Breast epithelium (tissue), 4 donors: ENCODE measurements around the gene TCERG1L. TPM values are rescaled to one million over a fixed set of nuclear protein-coding genes. Genes with fewer than 3 reads are reported as not detected.

ENCODE experiments used
- DNase-seq, 2 donors: peaks; one replicate each; pipeline ENCODE4 v3.0.0-alpha.2; 2019; ENCODE audit warnings: low spot score in 2 of 2
- H3K27ac ChIP-seq, 2 donors: fragments of 200-600 bp; sonication (generic) in 1 of 2; one replicate each; pipeline ENCODE4 v1.5.1; 2016 to 2019; ENCODE audit warnings: mild to moderate bottlenecking in 1 of 2
- H3K27me3 ChIP-seq, 2 donors: fragments of 200-600 bp; sonication (generic) in 1 of 2; one replicate each; pipeline versions ENCODE4 v1.5.1 to v1.6.0; 2017 to 2019; ENCODE audit warnings: control low read depth in 1 of 2, mild to moderate bottlenecking in 1 of 2
- H3K36me3 ChIP-seq: fragments of 200-600 bp; one replicate; pipeline ENCODE4 v1.5.1; 2019
- H3K4me1 ChIP-seq, 2 donors: fragments of 200-600 bp; sonication (generic); one replicate each; pipeline ENCODE4 v1.5.1; 2016 to 2019; ENCODE audit warnings: control low read depth in 1 of 2
- H3K4me3 ChIP-seq, 3 donors: fragments of 200-600 bp; sonication (generic); 1 replicate in 2 of 3; 2 replicates in 1 of 3; pipeline ENCODE4 v1.5.1; 2016 to 2019; ENCODE audit warnings: mild to moderate bottlenecking in 3 of 3, moderate library complexity in 2 of 3
- H3K9me3 ChIP-seq, 2 donors: fragments of 200-600 bp; sonication (generic) in 1 of 2; one replicate each; pipeline ENCODE4 v1.5.1; 2016 to 2019; ENCODE audit warnings: control low read depth in 1 of 2
- CTCF ChIP-seq, 3 donors: fragments of 450-650 bp; IDR thresholded peaks; one replicate each; pipeline ENCODE4 v1.5.1; 2016 to 2017; ENCODE audit warnings: antibody characterized with exemption in 3 of 3, mild to moderate bottlenecking in 3 of 3, moderate library complexity in 3 of 3
- POLR2A ChIP-seq: fragments of 450-650 bp; IDR thresholded peaks from one replicate; pipeline ENCODE4 v1.6.1; 2016; ENCODE audit warnings: antibody characterized with exemption, mild to moderate bottlenecking, moderate library complexity
- POLR2AphosphoS5 ChIP-seq, 3 donors: sonication (generic); formaldehyde crosslinking; IDR thresholded peaks; one replicate each; pipeline ENCODE4 v1.6.1; 2017; ENCODE audit warnings: antibody characterized with exemption in 3 of 3
- intact Hi-C: fragments of 100-400 bp; cut with DNase I; formaldehyde crosslinking; loops from one replicate; pipeline ENCODE4 v1.15.1; 2023; ENCODE audit warnings: low total_unique reads
- total RNA-seq, 3 donors: library from RNA; depleted of rRNA; stranded (reverse); fragments of >200 nt; gene quantifications; one replicate each; pipeline ENCODE4 v1.1.0, GENCODE V29; 2016

TCERG1L gene
- total RNA-seq, 3 donors from 2014 or later = under 0.01 to 0.88 TPM; not detected in 1

- Histone ChIP-seq H3K9me3 (no peaks in the 10 kb centered on the region), H3K36me3 (no peaks in the 10 kb centered on the region), H3K27ac (no peak overlapping the region), H3K27me3 (peaks cover 0 to 4% of the 10 kb centered on the region in 2 donors), H3K4me1 (no peaks in the 10 kb centered on the region), H3K4me3 (no peak overlapping the region)
- intact Hi-C loops = no loop called here
- TF ChIP-seq POLR2AphosphoS5 (IDR thresholded peaks at IDR 0.05) = no peak
- no peak for TF ChIP-seq CTCF (IDR thresholded peaks at IDR 0.05)
- TF ChIP-seq POLR2A = no peak
- no peak for DNase-seq
These were observed 220.5 kb downstream of the TCERG1L start for GRCh38 chr10:131090761-131091661.

GRCh38 chr10:131089861-131090260 is 221.7 kb downstream of the TCERG1L start:
- Histone ChIP-seq H3K36me3 (no peaks in the 10 kb centered on the region), H3K27ac (no peak overlapping the region), H3K9me3 (no peaks in the 10 kb centered on the region), H3K4me3 (no peak overlapping the region), H3K4me1 (no peaks in the 10 kb centered on the region), H3K27me3 (peaks cover 0 to 4% of the 10 kb centered on the region in 2 donors)
- TF ChIP-seq POLR2A (no peak), POLR2AphosphoS5 (IDR thresholded peaks at IDR 0.05) (no peak), CTCF (IDR thresholded peaks at IDR 0.05) (no peak)
- DNase-seq = no peak
- intact Hi-C loops = no loop called here

- H3K9me3 ChIP-seq = no peaks in the 10 kb centered on the region
- peaks cover 0 to 4% of the 10 kb centered on the region in 2 donors for H3K27me3 ChIP-seq
- no peak overlapping the region for H3K4me3 ChIP-seq
- H3K27ac ChIP-seq = no peak overlapping the region
- no peak for DNase-seq
- H3K4me1 ChIP-seq = no peaks in the 10 kb centered on the region
- H3K36me3 ChIP-seq = no peaks in the 10 kb centered on the region
- intact Hi-C loops = no loop called here
- TF ChIP-seq POLR2AphosphoS5 (IDR thresholded peaks at IDR 0.05) (no peak), CTCF (IDR thresholded peaks at IDR 0.05) (no peak), POLR2A (no peak)
These were observed 222.4 kb downstream of the TCERG1L start for GRCh38 chr10:131089150-131089549.

GRCh38 chr10:131088619-131089018 is 222.9 kb downstream of the TCERG1L start:
- Histone ChIP-seq H3K4me1 (peaks cover 0 to under 1% of the 10 kb centered on the region in 2 donors), H3K4me3 (no peak overlapping the region), H3K27ac (no peak overlapping the region), H3K27me3 (peaks cover 0 to 4% of the 10 kb centered on the region in 2 donors), H3K9me3 (no peaks in the 10 kb centered on the region), H3K36me3 (no peaks in the 10 kb centered on the region)
- TF ChIP-seq POLR2AphosphoS5 (IDR thresholded peaks at IDR 0.05) (no peak), POLR2A (no peak), CTCF (IDR thresholded peaks at IDR 0.05) (no peak)
- intact Hi-C loops = no loop called here
- no peak for DNase-seq

GRCh38 chr10:131087464-131088215 is 223.9 kb downstream of the TCERG1L start:
- no peak for TF ChIP-seq POLR2A
- no peak for TF ChIP-seq CTCF (IDR thresholded peaks at IDR 0.05)
- intact Hi-C loops = no loop called here
- DNase-seq = no peak
- Histone ChIP-seq H3K27ac (no peak overlapping the region), H3K4me3 (no peak overlapping the region), H3K36me3 (no peaks in the 10 kb centered on the region), H3K9me3 (no peaks in the 10 kb centered on the region), H3K27me3 (peaks cover 0 to 4% of the 10 kb centered on the region in 2 donors), H3K4me1 (peaks cover 0 to 11% of the 10 kb centered on the region in 2 donors)
